Breast epithelium (tissue), 4 donors: ENCODE data around the gene HSPA1B. TPM values are rescaled to one million over a fixed set of nuclear protein-coding genes. Genes with fewer than 3 reads are reported as not detected.
"Not testable (repeated sequence)": the region's sequence is repeated elsewhere in the genome, so short reads cannot be mapped to it uniquely, and the experiment has no call there.

Source experiments
- DNase-seq, 2 donors: peaks; one replicate each; pipeline ENCODE4 v3.0.0-alpha.2; 2019; ENCODE audit warnings: low spot score in 2 of 2
- H3K27ac ChIP-seq, 2 donors: fragments of 200-600 bp; sonication (generic) in 1 of 2; one replicate each; pipeline ENCODE4 v1.5.1; 2016 to 2019; ENCODE audit warnings: mild to moderate bottlenecking in 1 of 2
- H3K27me3 ChIP-seq, 2 donors: fragments of 200-600 bp; sonication (generic) in 1 of 2; one replicate each; pipeline versions ENCODE4 v1.5.1 to v1.6.0; 2017 to 2019; ENCODE audit warnings: control low read depth in 1 of 2, mild to moderate bottlenecking in 1 of 2
- H3K36me3 ChIP-seq: fragments of 200-600 bp; one replicate; pipeline ENCODE4 v1.5.1; 2019
- H3K4me1 ChIP-seq, 2 donors: fragments of 200-600 bp; sonication (generic); one replicate each; pipeline ENCODE4 v1.5.1; 2016 to 2019; ENCODE audit warnings: control low read depth in 1 of 2
- H3K4me3 ChIP-seq, 3 donors: fragments of 200-600 bp; sonication (generic); 1 replicate in 2 of 3; 2 replicates in 1 of 3; pipeline ENCODE4 v1.5.1; 2016 to 2019; ENCODE audit warnings: mild to moderate bottlenecking in 3 of 3, moderate library complexity in 2 of 3
- H3K9me3 ChIP-seq, 2 donors: fragments of 200-600 bp; sonication (generic) in 1 of 2; one replicate each; pipeline ENCODE4 v1.5.1; 2016 to 2019; ENCODE audit warnings: control low read depth in 1 of 2
- CTCF ChIP-seq, 3 donors: fragments of 450-650 bp; IDR thresholded peaks; one replicate each; pipeline ENCODE4 v1.5.1; 2016 to 2017; ENCODE audit warnings: antibody characterized with exemption in 3 of 3, mild to moderate bottlenecking in 3 of 3, moderate library complexity in 3 of 3
- POLR2A ChIP-seq: fragments of 450-650 bp; IDR thresholded peaks from one replicate; pipeline ENCODE4 v1.6.1; 2016; ENCODE audit warnings: antibody characterized with exemption, mild to moderate bottlenecking, moderate library complexity
- POLR2AphosphoS5 ChIP-seq, 3 donors: sonication (generic); formaldehyde crosslinking; IDR thresholded peaks; one replicate each; pipeline ENCODE4 v1.6.1; 2017; ENCODE audit warnings: antibody characterized with exemption in 3 of 3
- intact Hi-C: fragments of 100-400 bp; cut with DNase I; formaldehyde crosslinking; loops from one replicate; pipeline ENCODE4 v1.15.1; 2023; ENCODE audit warnings: low total_unique reads
- total RNA-seq, 3 donors: library from RNA; depleted of rRNA; stranded (reverse); fragments of >200 nt; gene quantifications; one replicate each; pipeline ENCODE4 v1.1.0, GENCODE V29; 2016

HSPA1B gene
- total RNA-seq, 3 donors from 2014 or later = 113 to 376 (median 232) TPM

- Histone ChIP-seq H3K4me1 (peaks cover 0 to 8% of the 10 kb centered on the region in 2 donors), H3K4me3 (no peak overlapping the region), H3K27me3 (no peaks in the 10 kb centered on the region), H3K36me3 (no peaks in the 10 kb centered on the region), H3K9me3 (no peaks in the 10 kb centered on the region), H3K27ac (no peak overlapping the region)
- no peak for TF ChIP-seq POLR2A
- TF ChIP-seq CTCF (IDR thresholded peaks at IDR 0.05) = no peak
- no peak for TF ChIP-seq POLR2AphosphoS5 (IDR thresholded peaks at IDR 0.05)
- DNase-seq = no peak
- intact Hi-C loops = no loop called here
These were observed 14.5 kb downstream of the HSPA1B start for GRCh38 chr6:31842053-31842452.

- Histone ChIP-seq H3K9me3 (no peaks in the 10 kb centered on the region), H3K36me3 (no peaks in the 10 kb centered on the region), H3K27ac (no peak overlapping the region), H3K4me1 (no peaks in the 10 kb centered on the region), H3K4me3 (no peak overlapping the region), H3K27me3 (no peaks in the 10 kb centered on the region)
- intact Hi-C loops = no loop called here
- no peak for DNase-seq
- TF ChIP-seq CTCF (IDR thresholded peaks at IDR 0.05) = no peak
- TF ChIP-seq POLR2A = no peak
- no peak for TF ChIP-seq POLR2AphosphoS5 (IDR thresholded peaks at IDR 0.05)
These were observed 17.0 kb downstream of the HSPA1B start for GRCh38 chr6:31844507-31844906.

GRCh38 chr6:31847276-31847978, 19.9 kb downstream of the HSPA1B start:
- TF ChIP-seq POLR2A (no peak), POLR2AphosphoS5 (IDR thresholded peaks at IDR 0.05) (no peak)
- H3K27me3 ChIP-seq = no peaks in the 10 kb centered on the region
- no peak overlapping the region for H3K4me3 ChIP-seq
- no peaks in the 10 kb centered on the region for H3K36me3 ChIP-seq
- DNase-seq = no peak
- H3K9me3 ChIP-seq = no peaks in the 10 kb centered on the region
- no peak overlapping the region for H3K27ac ChIP-seq
- H3K4me1 ChIP-seq = no peaks in the 10 kb centered on the region
- intact Hi-C loops = no loop called here

GRCh38 chr6:31850765-31851484, 23.4 kb downstream of the HSPA1B start:
- TF ChIP-seq CTCF (IDR thresholded peaks at IDR 0.05) (no peak), POLR2AphosphoS5 (IDR thresholded peaks at IDR 0.05) (no peak), POLR2A (no peak)
- H3K36me3 ChIP-seq = no peaks in the 10 kb centered on the region
- no peaks in the 10 kb centered on the region for H3K4me1 ChIP-seq
- H3K4me3 ChIP-seq = no peak overlapping the region
- no peaks in the 10 kb centered on the region for H3K27me3 ChIP-seq
- intact Hi-C loops = no loop called here
- H3K9me3 ChIP-seq = no peaks in the 10 kb centered on the region
- no peak overlapping the region for H3K27ac ChIP-seq
- DNase-seq = no peak

- TF ChIP-seq CTCF (IDR thresholded peaks at IDR 0.05) = no peak
- Histone ChIP-seq H3K36me3 (no peaks in the 10 kb centered on the region), H3K9me3 (no peaks in the 10 kb centered on the region), H3K4me1 (no peaks in the 10 kb centered on the region), H3K27me3 (no peaks in the 10 kb centered on the region), H3K4me3 (no peak overlapping the region), H3K27ac (no peak overlapping the region)
- intact Hi-C loops = no loop called here
- no peak for DNase-seq
These were observed 23.9 kb downstream of the HSPA1B start for GRCh38 chr6:31851485-31851832.

- DNase-seq, H3K27me3 ChIP-seq: not testable (repeated sequence)
These were observed 24.6 kb downstream of the HSPA1B start for GRCh38 chr6:31851980-31852718.

GRCh38 chr6:31857774-31858173, 30.2 kb downstream of the HSPA1B start:
- H3K9me3 ChIP-seq, intact Hi-C loops, H3K4me1 ChIP-seq, H3K4me3 ChIP-seq, DNase-seq, H3K27ac ChIP-seq, H3K27me3 ChIP-seq, H3K36me3 ChIP-seq: not testable (repeated sequence)

More at GRCh38 chr6:31851980-31852718, 24.6 kb downstream of the HSPA1B start:
- H3K27ac ChIP-seq, intact Hi-C loops, H3K36me3 ChIP-seq, H3K4me1 ChIP-seq, H3K9me3 ChIP-seq, H3K4me3 ChIP-seq: not testable (repeated sequence)
